ENCODE measurements around the gene SLC5A10. TPM values are rescaled to one million over a fixed set of nuclear protein-coding genes. Genes with fewer than 3 reads are reported as not detected.

Gene SLC5A10
- polyA plus RNA-seq, 3 donors, result 0.10 to 0.17 (median 0.12) TPM

DNA sequence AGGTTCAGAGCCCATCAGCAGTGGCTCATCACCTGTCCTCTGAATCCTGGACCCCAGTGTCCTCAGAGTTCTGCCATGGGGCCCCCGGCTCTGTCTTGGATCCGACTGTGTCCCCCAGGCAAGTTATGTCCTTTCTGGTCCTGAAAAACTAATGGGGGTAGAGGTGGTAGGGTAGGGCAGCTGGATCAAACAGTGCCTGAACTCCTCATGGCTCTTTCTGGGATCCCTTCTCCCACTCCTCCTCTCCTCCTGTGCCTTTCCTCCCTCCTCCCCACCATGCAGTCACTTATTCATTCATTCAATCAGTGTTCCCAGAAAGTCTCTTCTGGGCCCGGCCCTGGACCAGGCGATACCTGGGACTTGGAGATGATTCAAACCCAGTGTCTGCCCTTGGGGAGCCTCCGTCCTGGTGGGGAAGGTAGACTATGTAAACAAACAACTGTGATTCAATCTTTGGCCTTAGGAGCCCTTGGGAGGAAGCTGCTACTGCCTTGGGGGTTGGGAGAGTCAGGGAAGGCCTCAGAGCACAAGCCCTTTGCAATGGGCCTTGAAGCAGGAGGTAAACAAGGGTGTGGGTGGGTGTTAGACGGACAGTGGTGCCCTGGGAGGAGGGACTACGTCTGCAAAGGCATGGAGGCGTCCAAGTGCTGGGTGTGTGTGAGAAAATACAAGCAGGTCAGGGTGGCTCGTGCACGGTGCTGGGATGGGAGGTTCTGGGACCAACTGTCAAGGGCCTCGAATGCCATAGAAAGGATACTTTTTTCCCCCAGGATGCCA, 59.0 kb downstream of the SLC5A10 start:
- Mint-ChIP-seq H3K27me3 (ENCODE audit: low read depth in 3 of 3) (peaks cover 2 to 10% (median 5%) of the 10 kb centered on the region in 3 donors), H3K27ac (no peak overlapping the region), H3K36me3 (no peaks in the 10 kb centered on the region), H3K9me3 (peaks cover 0 to 9% (median 0%) of the 10 kb centered on the region in 7 donors), H3K4me1 (no peaks in the 10 kb centered on the region), H3K4me3 (no peak overlapping the region)
- no peaks in the 10 kb centered on the region for H3K36me3 ChIP-seq (replicated peaks in 1 of 2; ENCODE audit: control insufficient read depth in 1 of 2, insufficient read depth in 2 of 2, low read length in 2 of 2)
- intact Hi-C loops (cut with micrococcal nuclease), result no loop called here
- H3K4me3 ChIP-seq (replicated peaks in 1 of 3; ENCODE audit: low read depth in 2 of 3, low read length in 3 of 3), result no peak overlapping the region
- H3K4me2 ChIP-seq (replicated peaks; ENCODE audit: extremely low read depth, low read length, poor library complexity, severe bottlenecking), result no peak overlapping the region
- no peak overlapping the region for H3K27ac ChIP-seq (ENCODE audit: low read depth in 1 of 2, low read length in 2 of 2)
- H3K27me3 ChIP-seq (ENCODE audit: control insufficient read depth in 2 of 2, insufficient read depth in 2 of 2, low read length in 2 of 2), result peaks cover 0 to 3% of the 10 kb centered on the region in 2 donors
- no peaks in the 10 kb centered on the region for H4K20me1 ChIP-seq (ENCODE audit: insufficient read depth, low read length)
- H3K4me1 ChIP-seq (ENCODE audit: control insufficient read depth in 1 of 2, insufficient read depth in 2 of 2, low read length in 2 of 2), result no peaks in the 10 kb centered on the region
- H3K79me2 ChIP-seq (ENCODE audit: insufficient read depth, low read length), result no peaks in the 10 kb centered on the region
- 77% methylated on average over 7 of the region's 11 CpGs for WGBS (ENCODE audit: insufficient coverage)
- no peak overlapping the region for H2AFZ ChIP-seq (ENCODE audit: insufficient read depth, low read depth, low read length, poor library complexity, severe bottlenecking)
- TF ChIP-seq, protein P1, sequence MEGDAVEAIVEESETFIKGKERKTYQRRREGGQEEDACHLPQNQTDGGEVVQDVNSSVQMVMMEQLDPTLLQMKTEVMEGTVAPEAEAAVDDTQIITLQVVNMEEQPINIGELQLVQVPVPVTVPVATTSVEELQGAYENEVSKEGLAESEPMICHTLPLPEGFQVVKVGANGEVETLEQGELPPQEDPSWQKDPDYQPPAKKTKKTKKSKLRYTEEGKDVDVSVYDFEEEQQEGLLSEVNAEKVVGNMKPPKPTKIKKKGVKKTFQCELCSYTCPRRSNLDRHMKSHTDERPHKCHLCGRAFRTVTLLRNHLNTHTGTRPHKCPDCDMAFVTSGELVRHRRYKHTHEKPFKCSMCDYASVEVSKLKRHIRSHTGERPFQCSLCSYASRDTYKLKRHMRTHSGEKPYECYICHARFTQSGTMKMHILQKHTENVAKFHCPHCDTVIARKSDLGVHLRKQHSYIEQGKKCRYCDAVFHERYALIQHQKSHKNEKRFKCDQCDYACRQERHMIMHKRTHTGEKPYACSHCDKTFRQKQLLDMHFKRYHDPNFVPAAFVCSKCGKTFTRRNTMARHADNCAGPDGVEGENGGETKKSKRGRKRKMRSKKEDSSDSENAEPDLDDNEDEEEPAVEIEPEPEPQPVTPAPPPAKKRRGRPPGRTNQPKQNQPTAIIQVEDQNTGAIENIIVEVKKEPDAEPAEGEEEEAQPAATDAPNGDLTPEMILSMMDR (IDR thresholded peaks at IDR 0.05), result no peak
- no peak overlapping the region for H3K9ac ChIP-seq (ENCODE audit: insufficient read depth, low read length, poor library complexity, severe bottlenecking)
- DNase-seq, result no peak
- H3K9me3 ChIP-seq (replicated peaks in 1 of 2; ENCODE audit: control insufficient read depth in 1 of 2, insufficient read depth in 1 of 2, low read length in 2 of 2), result no peaks in the 10 kb centered on the region

GRCh38 chr17:19011581-19011980, 59.6 kb downstream of the SLC5A10 start:
- H3K4me3 ChIP-seq (replicated peaks in 1 of 3; ENCODE audit: low read depth in 2 of 3, low read length in 3 of 3), result no peak overlapping the region
- H3K4me1 ChIP-seq (ENCODE audit: control insufficient read depth in 1 of 2, insufficient read depth in 2 of 2, low read length in 2 of 2), result no peaks in the 10 kb centered on the region
- peaks cover 0 to 4% (median 0%) of the 10 kb centered on the region in 7 donors for H3K9me3 Mint-ChIP-seq
- H4K20me1 ChIP-seq (ENCODE audit: insufficient read depth, low read length), result no peaks in the 10 kb centered on the region
- peaks cover 0 to 3% of the 10 kb centered on the region in 2 donors for H3K27me3 ChIP-seq (ENCODE audit: control insufficient read depth in 2 of 2, insufficient read depth in 2 of 2, low read length in 2 of 2)
- no peaks in the 10 kb centered on the region for H3K36me3 Mint-ChIP-seq
- 95% methylated on average over 6 of the region's 6 CpGs for WGBS (ENCODE audit: insufficient coverage)
- H3K9ac ChIP-seq (ENCODE audit: insufficient read depth, low read length, poor library complexity, severe bottlenecking), result no peak overlapping the region
- no peaks in the 10 kb centered on the region for H3K4me1 Mint-ChIP-seq
- no peaks in the 10 kb centered on the region for H3K79me2 ChIP-seq (ENCODE audit: insufficient read depth, low read length)
- H3K27ac Mint-ChIP-seq, result no peak overlapping the region
- H3K4me2 ChIP-seq (replicated peaks; ENCODE audit: extremely low read depth, low read length, poor library complexity, severe bottlenecking), result no peak overlapping the region
- H3K36me3 ChIP-seq (replicated peaks in 1 of 2; ENCODE audit: control insufficient read depth in 1 of 2, insufficient read depth in 2 of 2, low read length in 2 of 2), result no peaks in the 10 kb centered on the region
- H2AFZ ChIP-seq (ENCODE audit: insufficient read depth, low read depth, low read length, poor library complexity, severe bottlenecking), result no peak overlapping the region
- intact Hi-C loops (cut with micrococcal nuclease), result no loop called here
- H3K27me3 Mint-ChIP-seq (ENCODE audit: low read depth in 3 of 3), result peaks cover 1 to 9% (median 2%) of the 10 kb centered on the region in 3 donors
- no peaks in the 10 kb centered on the region for H3K9me3 ChIP-seq (replicated peaks in 1 of 2; ENCODE audit: control insufficient read depth in 1 of 2, insufficient read depth in 1 of 2, low read length in 2 of 2)
- no peak overlapping the region for H3K27ac ChIP-seq (ENCODE audit: low read depth in 1 of 2, low read length in 2 of 2)
- no peak overlapping the region for H3K4me3 Mint-ChIP-seq
- DNase-seq, result no peak
- TF ChIP-seq, protein P1 (IDR thresholded peaks at IDR 0.05), result no peak
